ENCODE measurements around the gene PODXL2.

DNA sequence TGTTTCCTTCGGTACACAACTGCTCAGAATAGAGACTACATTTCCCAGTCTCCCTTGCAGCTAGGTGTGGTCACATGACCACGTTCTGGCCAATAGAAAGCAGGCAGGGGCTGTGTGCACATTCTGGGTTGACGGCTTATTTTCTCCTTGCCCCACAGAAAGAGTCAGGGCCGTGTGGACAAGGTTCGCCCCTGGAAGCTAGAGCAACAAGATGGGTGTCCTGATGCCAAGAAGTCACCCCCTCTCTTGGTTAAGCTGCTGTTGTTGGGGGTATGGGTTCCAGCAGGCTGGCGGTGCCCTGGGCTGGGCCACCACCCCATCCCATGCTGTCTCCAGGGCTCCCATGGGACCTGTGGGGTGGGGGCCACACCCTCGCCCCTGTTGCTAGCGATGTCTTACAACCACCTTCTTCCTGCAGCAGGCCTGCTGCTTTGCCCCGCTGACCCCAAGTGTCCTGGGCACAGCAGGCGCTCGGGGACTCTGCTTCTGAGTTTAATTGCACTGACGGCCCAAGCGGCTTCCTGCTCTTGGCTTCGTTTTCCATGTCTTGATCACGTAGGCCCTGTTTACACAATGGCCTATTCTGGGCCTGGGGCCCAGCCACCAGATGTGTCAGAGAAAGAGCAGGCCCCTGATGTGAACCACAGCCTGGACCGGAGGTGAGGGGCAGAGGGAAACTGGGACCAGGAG is 68.7 kb downstream of the PODXL2 start:
- TF ChIP-seq CTCF (conservative IDR thresholded peaks at IDR 0.05; ENCODE audit: low read depth in 2 of 2): no peak
- TF ChIP-seq POLR2AphosphoS5 (IDR thresholded peaks at IDR 0.05; ENCODE audit: low read depth): no peak
- TF ChIP-seq, protein P1, sequence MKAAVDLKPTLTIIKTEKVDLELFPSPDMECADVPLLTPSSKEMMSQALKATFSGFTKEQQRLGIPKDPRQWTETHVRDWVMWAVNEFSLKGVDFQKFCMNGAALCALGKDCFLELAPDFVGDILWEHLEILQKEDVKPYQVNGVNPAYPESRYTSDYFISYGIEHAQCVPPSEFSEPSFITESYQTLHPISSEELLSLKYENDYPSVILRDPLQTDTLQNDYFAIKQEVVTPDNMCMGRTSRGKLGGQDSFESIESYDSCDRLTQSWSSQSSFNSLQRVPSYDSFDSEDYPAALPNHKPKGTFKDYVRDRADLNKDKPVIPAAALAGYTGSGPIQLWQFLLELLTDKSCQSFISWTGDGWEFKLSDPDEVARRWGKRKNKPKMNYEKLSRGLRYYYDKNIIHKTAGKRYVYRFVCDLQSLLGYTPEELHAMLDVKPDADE (IDR thresholded peaks at IDR 0.05): peak; percentile 15; the same call in 1 of the 2 replicates
- no peak for TF ChIP-seq STAT1 (IDR thresholded peaks at IDR 0.05; ENCODE audit: unreplicated experiment)
- TF ChIP-seq EZH2 (IDR thresholded peaks at IDR 0.05; ENCODE audit: low read depth, unreplicated experiment): no peak
- TF ChIP-seq REST (IDR thresholded peaks at IDR 0.05; ENCODE audit: unreplicated experiment): no peak
- TF ChIP-seq EZH2phosphoT487 (IDR thresholded peaks at IDR 0.05; ENCODE audit: unreplicated experiment): no peak
- peak; percentile 40; the same call in 1 of the 2 replicates for TF ChIP-seq CREB1 (CRISPR knock-in tag; IDR thresholded peaks at IDR 0.05; ENCODE audit: low read depth)
- no peak for TF ChIP-seq JUNB (IDR thresholded peaks at IDR 0.05; ENCODE audit: unreplicated experiment)
